ENCODE results near the gene UBE3B. TPM values are rescaled to one million over a fixed set of nuclear protein-coding genes. Genes with fewer than 3 reads are reported as not detected.

The UBE3B gene
- total RNA-seq, 4 donors from 2014 or later: 34.4 to 73.0 (median 71.6) TPM

DNA sequence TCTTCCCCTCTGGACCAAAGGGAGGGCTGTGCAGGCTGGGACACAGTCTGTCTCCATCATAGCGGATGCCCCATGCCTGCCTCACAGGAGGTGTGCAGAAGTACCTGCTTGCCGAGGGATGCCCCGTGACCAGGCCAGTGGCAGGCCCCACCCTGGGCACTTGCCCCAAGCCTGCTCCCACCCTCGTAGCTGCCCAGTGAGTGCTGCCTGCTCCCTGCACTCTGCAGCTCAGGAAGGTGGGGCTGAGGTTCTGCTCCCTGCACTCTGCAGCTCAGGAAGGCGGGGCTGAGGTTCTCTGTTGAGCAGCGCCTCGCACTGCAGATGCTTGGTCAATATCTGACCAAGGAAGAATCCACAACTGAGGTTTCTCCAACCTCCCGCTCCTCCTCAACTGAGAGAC is 89.0 kb downstream of the UBE3B start:
- H3K27me3 ChIP-seq: no peaks in the 10 kb centered on the region
- H3K4me1 ChIP-seq: no peaks in the 10 kb centered on the region
- H3K27ac ChIP-seq: no peak overlapping the region
- 92 to 100% methylated on average over 1 to 8 of the region's 8 CpGs for WGBS, 2 donors (ENCODE audit: low coverage in 1 of 2)
- H3K9me3 ChIP-seq: no peaks in the 10 kb centered on the region
- H3K4me3 ChIP-seq: no peak overlapping the region
- no peak for DNase-seq
- intact Hi-C loops (cut with DNase I; ENCODE audit: low total_unique reads) (no loop called here), in situ Hi-C loops (cut with MboI; ENCODE audit: low pct_ligation_motif_present in 1 of 4, low pct_unique_long_range_greater_than_20kb in 1 of 4, low sequenced_read_pairs in 3 of 4) (no loop called here)
- peaks cover 0 to 16% (median 0%) of the 10 kb centered on the region in 4 donors for H3K36me3 ChIP-seq
- no peak for TF ChIP-seq EP300 (IDR thresholded peaks at IDR 0.05; ENCODE audit: low read depth)
- no peak for TF ChIP-seq POLR2AphosphoS5 (IDR thresholded peaks at IDR 0.05)
- no peak for TF ChIP-seq POLR2A (IDR thresholded peaks at IDR 0.05)
- TF ChIP-seq, protein P1, sequence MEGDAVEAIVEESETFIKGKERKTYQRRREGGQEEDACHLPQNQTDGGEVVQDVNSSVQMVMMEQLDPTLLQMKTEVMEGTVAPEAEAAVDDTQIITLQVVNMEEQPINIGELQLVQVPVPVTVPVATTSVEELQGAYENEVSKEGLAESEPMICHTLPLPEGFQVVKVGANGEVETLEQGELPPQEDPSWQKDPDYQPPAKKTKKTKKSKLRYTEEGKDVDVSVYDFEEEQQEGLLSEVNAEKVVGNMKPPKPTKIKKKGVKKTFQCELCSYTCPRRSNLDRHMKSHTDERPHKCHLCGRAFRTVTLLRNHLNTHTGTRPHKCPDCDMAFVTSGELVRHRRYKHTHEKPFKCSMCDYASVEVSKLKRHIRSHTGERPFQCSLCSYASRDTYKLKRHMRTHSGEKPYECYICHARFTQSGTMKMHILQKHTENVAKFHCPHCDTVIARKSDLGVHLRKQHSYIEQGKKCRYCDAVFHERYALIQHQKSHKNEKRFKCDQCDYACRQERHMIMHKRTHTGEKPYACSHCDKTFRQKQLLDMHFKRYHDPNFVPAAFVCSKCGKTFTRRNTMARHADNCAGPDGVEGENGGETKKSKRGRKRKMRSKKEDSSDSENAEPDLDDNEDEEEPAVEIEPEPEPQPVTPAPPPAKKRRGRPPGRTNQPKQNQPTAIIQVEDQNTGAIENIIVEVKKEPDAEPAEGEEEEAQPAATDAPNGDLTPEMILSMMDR (IDR thresholded peaks at IDR 0.05): no peak

GRCh38 chr12:109567296-109567695 is 89.9 kb downstream of the UBE3B start:
- H3K27ac ChIP-seq: no peak overlapping the region
- no peak for DNase-seq
- WGBS, 2 donors (ENCODE audit: low coverage in 1 of 2): 93% methylated on average over 10 of the region's 10 CpGs; no CpG with 5 or more reads in 1 of the 2 donors
- H3K4me1 ChIP-seq: peaks cover 0 to under 1% (median 0%) of the 10 kb centered on the region in 4 donors
- no peak overlapping the region for H3K4me3 ChIP-seq
- in situ Hi-C loops (cut with MboI; ENCODE audit: low pct_ligation_motif_present in 1 of 4, low pct_unique_long_range_greater_than_20kb in 1 of 4, low sequenced_read_pairs in 3 of 4) (no loop called here), intact Hi-C loops (cut with DNase I; ENCODE audit: low total_unique reads) (no loop called here)
- H3K36me3 ChIP-seq: peaks cover 0 to 16% (median 0%) of the 10 kb centered on the region in 4 donors
- no peaks in the 10 kb centered on the region for H3K27me3 ChIP-seq
- TF ChIP-seq, protein P1 (IDR thresholded peaks at IDR 0.05): no peak
- TF ChIP-seq POLR2AphosphoS5 (IDR thresholded peaks at IDR 0.05) (no peak), EP300 (IDR thresholded peaks at IDR 0.05; ENCODE audit: low read depth) (no peak), POLR2A (IDR thresholded peaks at IDR 0.05) (no peak)
- no peaks in the 10 kb centered on the region for H3K9me3 ChIP-seq

DNA sequence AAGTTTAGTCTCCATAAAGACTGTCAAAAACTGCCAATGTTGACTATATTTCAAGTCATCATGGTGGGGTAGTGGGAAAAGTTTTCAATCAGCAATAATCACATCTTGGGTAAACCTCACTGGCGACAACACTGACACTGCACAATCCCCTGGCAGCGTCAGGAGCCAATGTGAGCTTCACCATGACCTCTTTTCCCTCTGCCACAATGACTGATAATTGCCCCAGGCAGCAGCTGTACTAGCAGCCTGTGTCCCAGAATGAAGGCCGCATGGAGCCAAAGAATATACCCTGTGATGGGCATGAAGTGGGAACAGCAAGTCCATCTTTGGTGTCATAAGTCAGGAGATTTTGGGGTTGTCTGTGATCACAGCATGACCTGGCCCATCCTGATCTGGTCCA is 90.5 kb downstream of the UBE3B start:
- TF ChIP-seq, protein P1 (IDR thresholded peaks at IDR 0.05): no peak
- TF ChIP-seq POLR2A (IDR thresholded peaks at IDR 0.05): no peak
- no peak for TF ChIP-seq POLR2AphosphoS5 (IDR thresholded peaks at IDR 0.05)
- no peak for TF ChIP-seq EP300 (IDR thresholded peaks at IDR 0.05; ENCODE audit: low read depth)
- no peak overlapping the region for H3K4me3 ChIP-seq

DNA sequence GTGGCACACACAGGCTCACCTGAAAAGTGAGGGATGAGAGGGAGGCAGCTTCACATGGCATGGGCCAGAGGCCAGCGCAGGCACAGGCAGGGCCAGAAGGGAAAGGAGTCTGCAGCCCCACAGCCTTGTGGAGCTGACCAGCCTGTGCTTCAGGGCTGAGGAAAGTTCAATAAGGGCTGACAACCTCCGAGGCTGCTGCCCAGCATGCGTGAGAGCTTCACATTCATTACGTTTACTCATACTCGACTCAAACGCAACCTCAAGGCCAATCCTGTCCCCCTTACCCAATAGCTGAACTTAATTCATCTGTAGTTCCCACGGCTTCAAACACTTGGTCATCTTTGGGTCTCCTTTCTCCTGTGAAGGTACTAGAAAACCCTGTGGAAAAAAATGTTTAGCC is 91.1 kb downstream of the UBE3B start:
- H3K9me3 ChIP-seq: no peaks in the 10 kb centered on the region
- no peak overlapping the region for H3K4me3 ChIP-seq
- peaks cover 0 to 7% (median 5%) of the 10 kb centered on the region in 4 donors for H3K4me1 ChIP-seq
- 75 to 90% methylated on average over 3 to 7 of the region's 7 CpGs for WGBS, 2 donors (ENCODE audit: low coverage in 1 of 2)
- DNase-seq: no peak
- TF ChIP-seq POLR2AphosphoS5 (IDR thresholded peaks at IDR 0.05) (no peak), EP300 (IDR thresholded peaks at IDR 0.05; ENCODE audit: low read depth) (no peak), POLR2A (IDR thresholded peaks at IDR 0.05) (no peak)
- TF ChIP-seq, protein P1 (IDR thresholded peaks at IDR 0.05): no peak
- H3K36me3 ChIP-seq: peaks cover 0 to 16% (median 0%) of the 10 kb centered on the region in 4 donors
- no peaks in the 10 kb centered on the region for H3K27me3 ChIP-seq
- intact Hi-C loops (cut with DNase I; ENCODE audit: low total_unique reads) (no loop called here), in situ Hi-C loops (cut with MboI; ENCODE audit: low pct_ligation_motif_present in 1 of 4, low pct_unique_long_range_greater_than_20kb in 1 of 4, low sequenced_read_pairs in 3 of 4) (no loop called here)
- no peak overlapping the region for H3K27ac ChIP-seq

More for the DNA sequence above, 90.5 kb downstream of the UBE3B start:
- no peak overlapping the region for H3K27ac ChIP-seq
- in situ Hi-C loops (cut with MboI; ENCODE audit: low pct_ligation_motif_present in 1 of 4, low pct_unique_long_range_greater_than_20kb in 1 of 4, low sequenced_read_pairs in 3 of 4): no loop called here
- H3K27me3 ChIP-seq: no peaks in the 10 kb centered on the region
- 91 to 100% methylated on average over 1 to 3 of the region's 3 CpGs for WGBS, 2 donors (ENCODE audit: low coverage in 1 of 2)
- peaks cover 0 to 7% (median 4%) of the 10 kb centered on the region in 4 donors for H3K4me1 ChIP-seq
- intact Hi-C loops (cut with DNase I; ENCODE audit: low total_unique reads): no loop called here
- H3K36me3 ChIP-seq: peaks cover 0 to 16% (median 0%) of the 10 kb centered on the region in 4 donors
- H3K9me3 ChIP-seq: no peaks in the 10 kb centered on the region
- no peak for DNase-seq
